A673 (cell line): ENCODE results near the gene CLEC4A.

ENCODE experiments used
- CTCF ChIP-seq: fragments of 300-800, 200-600 bp; sonication (generic); conservative IDR thresholded peaks from 2 replicates; pipeline ENCODE4 v1.5.1; 2017; ENCODE audit warnings: low read depth, mild to moderate bottlenecking, antibody characterized with exemption, low read length, moderate library complexity, mixed read lengths
- EZH2 ChIP-seq: fragments of 200-600 bp; sonication (generic); IDR thresholded peaks from 2 replicates; pipeline ENCODE4 v1.6.1; 2017; ENCODE audit warnings: borderline replicate concordance, low read depth, mild to moderate bottlenecking, mixed read lengths, antibody characterized with exemption, low read length; ENCODE audit not compliant: poor library complexity, severe bottlenecking

GRCh38 chr12:8077207-8077606, 46.2 kb upstream of the CLEC4A start:
- TF ChIP-seq CTCF (no peak), EZH2 (no peak)
